HCT116 (cell line): ENCODE measurements around the gene FNDC3B.

ENCODE experiments used
- CBX3 ChIP-seq: IDR thresholded peaks from 2 replicates; pipeline ENCODE4 v1.6.1; 2012; ENCODE audit warnings: low read depth
- CEBPB ChIP-seq: IDR thresholded peaks from 2 replicates; pipeline ENCODE4 v1.6.1; 2012; ENCODE audit warnings: low read depth
- EGR1 ChIP-seq: IDR thresholded peaks from 2 replicates; pipeline ENCODE4 v1.6.1; 2012; ENCODE audit warnings: low read depth
- EZH2 ChIP-seq: fragments of 200-600 bp; sonication (generic); IDR thresholded peaks from 2 replicates; pipeline ENCODE4 v1.6.1; 2017; ENCODE audit warnings: antibody characterized with exemption, mixed run types
- EZH2phosphoT487 ChIP-seq: fragments of 200-600 bp; IDR thresholded peaks from 2 replicates; pipeline ENCODE4 v1.6.1; 2018; ENCODE audit warnings: antibody characterized with exemption, borderline replicate concordance
- POLR2A ChIP-seq: IDR thresholded peaks from 2 replicates; pipeline ENCODE4 v1.7.0; 2011; ENCODE audit warnings: borderline replicate concordance; ENCODE audit not compliant: insufficient read depth, insufficient read length; ENCODE audit errors: extremely low read depth
- POLR2AphosphoS5 ChIP-seq: IDR thresholded peaks from 2 replicates; pipeline ENCODE4 v1.6.1; 2011; ENCODE audit warnings: mild to moderate bottlenecking, low read depth, low read length, moderate library complexity
- RAD21 ChIP-seq: IDR thresholded peaks from 2 replicates; pipeline ENCODE4 v1.6.1; 2012; ENCODE audit warnings: low read depth, mild to moderate bottlenecking
- SP1 ChIP-seq: IDR thresholded peaks from 2 replicates; pipeline ENCODE4 v1.6.1; 2012; ENCODE audit warnings: low read depth
- YY1 ChIP-seq: IDR thresholded peaks from 2 replicates; pipeline ENCODE4 v1.6.1; 2011; ENCODE audit warnings: low read length, low read depth, moderate library complexity, mild to moderate bottlenecking; ENCODE audit not compliant: insufficient replicate concordance; ENCODE audit errors: extremely low read depth
- ZNF274 ChIP-seq: fragments of 200-500 bp; sonication (Bioruptor generic); IDR thresholded peaks from 2 replicates; pipeline ENCODE4 v1.6.1; 2014; ENCODE audit warnings: mild to moderate bottlenecking, low read depth, low read length, inconsistent platforms
- TF ChIP-seq, protein P1 (sequence below), 3 experiments: fragments of 200-600 bp in 1 of 3; sonication (generic) in 1 of 3; IDR thresholded peaks in 2 of 3; conservative IDR thresholded peaks in 1 of 3; 2 replicates each; pipeline ENCODE4 v1.5.1; 2012 to 2017; ENCODE audit warnings: low read depth in 2 of 3, low read length in 2 of 3, antibody characterized with exemption in 1 of 3, borderline replicate concordance in 1 of 3, control low read depth in 1 of 3, mild to moderate bottlenecking in 1 of 3, mixed read lengths in 1 of 3, mixed run types in 1 of 3, moderate library complexity in 1 of 3; ENCODE audit not compliant: insufficient read depth in 1 of 3
- TF ChIP-seq, protein P2 (sequence below): IDR thresholded peaks from 2 replicates; pipeline ENCODE4 v1.6.1; 2012

- TF ChIP-seq SP1 (no peak), CBX3 (no peak), ZNF274 (no peak), YY1 (no peak), EGR1 (no peak), CEBPB (no peak), POLR2AphosphoS5 (no peak), EZH2 (no peak), EZH2phosphoT487 (no peak), RAD21 (no peak), POLR2A (no peak)
- TF ChIP-seq, protein P1, sequence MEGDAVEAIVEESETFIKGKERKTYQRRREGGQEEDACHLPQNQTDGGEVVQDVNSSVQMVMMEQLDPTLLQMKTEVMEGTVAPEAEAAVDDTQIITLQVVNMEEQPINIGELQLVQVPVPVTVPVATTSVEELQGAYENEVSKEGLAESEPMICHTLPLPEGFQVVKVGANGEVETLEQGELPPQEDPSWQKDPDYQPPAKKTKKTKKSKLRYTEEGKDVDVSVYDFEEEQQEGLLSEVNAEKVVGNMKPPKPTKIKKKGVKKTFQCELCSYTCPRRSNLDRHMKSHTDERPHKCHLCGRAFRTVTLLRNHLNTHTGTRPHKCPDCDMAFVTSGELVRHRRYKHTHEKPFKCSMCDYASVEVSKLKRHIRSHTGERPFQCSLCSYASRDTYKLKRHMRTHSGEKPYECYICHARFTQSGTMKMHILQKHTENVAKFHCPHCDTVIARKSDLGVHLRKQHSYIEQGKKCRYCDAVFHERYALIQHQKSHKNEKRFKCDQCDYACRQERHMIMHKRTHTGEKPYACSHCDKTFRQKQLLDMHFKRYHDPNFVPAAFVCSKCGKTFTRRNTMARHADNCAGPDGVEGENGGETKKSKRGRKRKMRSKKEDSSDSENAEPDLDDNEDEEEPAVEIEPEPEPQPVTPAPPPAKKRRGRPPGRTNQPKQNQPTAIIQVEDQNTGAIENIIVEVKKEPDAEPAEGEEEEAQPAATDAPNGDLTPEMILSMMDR (IDR thresholded peaks at IDR 0.05 in 2 of 3, conservative IDR thresholded peaks at IDR 0.05 in 1 of 3; ENCODE audit: borderline replicate concordance in 1 of 3, insufficient read depth in 1 of 3, low read depth in 2 of 3, low read length in 2 of 3) = no peak
- TF ChIP-seq, protein P2, sequence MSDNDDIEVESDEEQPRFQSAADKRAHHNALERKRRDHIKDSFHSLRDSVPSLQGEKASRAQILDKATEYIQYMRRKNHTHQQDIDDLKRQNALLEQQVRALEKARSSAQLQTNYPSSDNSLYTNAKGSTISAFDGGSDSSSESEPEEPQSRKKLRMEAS = no peak
Measured at GRCh38 chr3:172174513-172175253, 135.3 kb downstream of the FNDC3B start.
